Amniotic stem cell (primary cell): ENCODE measurements around the gene LALBA.
"Not testable (repeated sequence)": the region's sequence is repeated elsewhere in the genome, so short reads cannot be mapped to it uniquely, and the experiment has no call there.

ENCODE experiments used
- DNase-seq: peaks from one replicate; lab custom pipeline; 2025; lab: John Stamatoyannopoulos, UW

LALBA gene

DNA sequence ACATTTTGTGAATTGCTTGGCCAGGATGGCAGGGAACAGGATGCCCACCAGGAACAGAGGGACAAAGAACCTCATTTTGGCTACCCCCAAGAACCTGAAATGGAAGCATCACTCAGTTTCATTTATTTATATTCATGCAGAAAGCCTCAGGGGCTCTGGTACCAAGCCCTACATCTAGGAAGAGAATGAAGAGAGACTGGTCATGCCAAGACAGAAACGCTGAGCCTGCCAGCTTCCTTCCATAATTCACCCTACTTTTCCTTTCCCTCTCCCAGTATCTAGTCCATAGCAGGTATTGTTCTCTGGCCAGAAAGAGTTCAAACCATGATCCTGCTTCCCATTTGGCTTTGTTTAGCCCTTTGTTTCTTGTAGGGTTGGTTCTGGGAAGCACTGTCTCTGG, at the start of gene LALBA:
TSS of gene LALBA (minus strand) at position 101 of the 400 bp plus-strand sequence. CDS start at position 75, 26 bp downstream.
- DNase-seq = no peak

DNA sequence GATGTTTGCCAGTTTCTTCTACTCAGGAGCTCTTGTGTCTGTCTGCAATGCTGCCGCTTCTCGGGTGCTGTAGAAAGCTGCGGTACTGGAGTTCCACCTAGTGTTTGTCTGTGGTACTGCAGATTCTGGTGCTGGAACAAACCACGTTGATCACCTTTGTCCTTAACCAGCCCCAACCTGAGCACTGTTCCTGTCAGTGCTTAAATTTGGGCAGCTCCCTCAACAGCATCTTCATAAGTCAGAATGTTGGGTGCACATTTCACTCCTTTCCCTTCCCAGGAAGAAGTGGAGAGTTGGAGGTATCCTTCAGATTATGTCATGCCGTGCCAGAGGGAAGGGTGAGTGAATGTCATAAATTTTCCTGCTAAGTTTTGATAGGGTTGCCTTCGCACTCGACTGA, 48.7 kb upstream of the LALBA start:
- DNase-seq = peak; percentile 58

DNA sequence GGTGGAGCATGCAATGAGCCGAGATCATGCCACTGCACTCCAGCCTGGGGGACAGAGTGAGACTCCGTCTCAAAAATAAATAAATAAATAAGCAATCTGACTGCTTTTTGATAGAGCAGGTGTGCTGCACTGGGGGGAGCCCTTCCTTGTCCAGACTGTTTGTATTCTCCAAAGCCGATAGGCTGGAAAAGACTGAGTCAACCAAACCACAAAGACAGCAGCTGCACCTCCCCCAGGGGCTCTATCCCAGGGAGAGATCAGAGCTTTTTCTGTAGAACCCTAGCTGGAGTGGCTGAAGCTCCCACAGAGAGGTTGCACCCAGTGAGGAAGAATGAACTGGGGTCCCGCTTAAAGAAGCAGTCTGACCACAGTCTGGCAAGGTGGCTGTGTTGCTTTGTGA, 45.8 kb upstream of the LALBA start:
- no peak for DNase-seq

DNA sequence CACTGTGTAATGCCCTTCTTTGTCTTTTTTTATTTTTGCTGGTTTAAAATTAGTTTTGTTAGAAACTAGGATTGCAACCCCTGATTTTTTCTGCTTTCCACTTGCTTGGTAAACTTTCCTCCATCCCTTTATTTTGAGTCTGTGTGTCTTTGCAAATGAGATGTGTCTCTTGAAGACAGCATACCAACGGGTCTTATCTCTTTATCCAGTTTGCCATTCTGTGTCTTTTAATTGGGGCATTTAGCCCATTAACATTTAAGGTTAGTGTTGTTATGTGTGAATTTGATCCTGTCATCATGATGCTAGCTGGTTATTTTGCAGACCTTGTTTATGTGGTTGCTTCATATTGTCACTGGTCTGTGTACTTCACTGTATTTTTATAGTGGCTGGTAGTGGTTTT, 43.5 kb upstream of the LALBA start:
- no peak for DNase-seq

DNA sequence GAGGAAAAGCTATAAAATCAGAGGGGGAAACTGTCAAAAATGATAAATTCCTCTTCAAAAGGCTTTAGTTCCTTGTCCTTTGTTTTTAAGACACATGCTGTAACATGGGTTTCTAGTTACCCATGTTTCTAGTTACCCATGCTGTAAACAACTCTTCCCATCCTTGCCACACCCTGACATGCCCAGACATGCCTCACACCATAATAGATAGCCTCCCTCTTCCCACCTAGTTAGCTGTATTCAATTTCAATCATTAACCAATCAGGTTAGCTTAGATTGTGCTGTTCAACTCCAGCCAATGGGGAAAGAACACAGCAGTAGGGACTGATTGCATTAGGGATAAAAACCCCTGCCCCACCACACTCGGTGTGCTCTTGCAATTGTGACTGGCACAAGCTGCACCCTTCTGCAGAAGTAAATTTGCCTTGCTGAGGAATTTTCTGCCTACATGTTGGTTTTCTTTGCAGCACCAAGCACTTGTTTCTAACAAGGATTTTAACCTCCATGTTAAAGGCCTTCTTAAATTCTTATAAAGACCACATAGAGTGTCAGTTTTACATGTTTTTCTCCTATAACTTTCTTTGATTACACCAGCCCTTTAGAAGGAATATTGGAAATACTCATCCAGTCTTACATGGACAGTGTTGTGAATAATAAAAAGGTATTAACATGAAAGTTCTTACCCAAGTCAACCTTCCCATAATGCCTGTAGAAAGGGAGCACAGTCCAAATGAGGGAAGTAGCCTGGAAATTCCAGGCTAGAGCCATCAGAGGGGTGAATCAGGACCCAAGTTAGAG, 32.5 kb upstream of the LALBA start:
- no peak for DNase-seq

DNA sequence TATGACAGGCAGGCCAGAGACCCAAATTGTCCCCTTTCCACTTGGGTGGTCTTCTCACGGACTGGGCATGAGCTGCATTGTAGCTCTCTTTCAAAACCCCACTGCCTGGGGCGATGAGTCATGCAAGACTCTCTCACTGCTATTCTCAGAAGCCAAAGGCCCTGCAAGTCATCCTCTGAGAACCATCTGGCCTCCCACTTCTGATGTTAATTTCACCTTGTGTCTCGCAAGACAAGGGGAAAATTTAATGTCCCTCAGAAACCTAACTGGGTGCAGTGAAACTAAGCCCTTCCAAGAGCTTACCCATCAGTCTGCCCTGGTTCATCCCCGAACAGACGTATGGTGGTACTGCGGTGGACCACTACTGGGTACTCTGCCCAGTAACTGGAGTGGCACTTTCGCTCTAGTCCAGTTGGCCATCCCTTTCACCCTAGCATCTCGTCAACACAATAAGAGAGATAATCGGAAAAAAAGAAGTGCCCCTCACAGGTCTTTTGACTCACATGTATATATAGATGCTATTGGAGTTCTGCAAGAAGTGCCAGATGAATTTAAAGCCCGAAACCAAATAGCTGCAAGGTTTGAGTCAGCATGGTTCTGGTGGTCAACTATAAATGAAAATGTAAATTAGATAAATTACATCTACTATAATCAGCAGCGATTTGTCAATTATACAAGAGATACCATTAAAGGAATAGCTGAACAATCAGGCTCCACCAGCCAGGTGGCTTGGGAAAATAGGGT, 31.3 kb upstream of the LALBA start:
- DNase-seq = no peak

DNA sequence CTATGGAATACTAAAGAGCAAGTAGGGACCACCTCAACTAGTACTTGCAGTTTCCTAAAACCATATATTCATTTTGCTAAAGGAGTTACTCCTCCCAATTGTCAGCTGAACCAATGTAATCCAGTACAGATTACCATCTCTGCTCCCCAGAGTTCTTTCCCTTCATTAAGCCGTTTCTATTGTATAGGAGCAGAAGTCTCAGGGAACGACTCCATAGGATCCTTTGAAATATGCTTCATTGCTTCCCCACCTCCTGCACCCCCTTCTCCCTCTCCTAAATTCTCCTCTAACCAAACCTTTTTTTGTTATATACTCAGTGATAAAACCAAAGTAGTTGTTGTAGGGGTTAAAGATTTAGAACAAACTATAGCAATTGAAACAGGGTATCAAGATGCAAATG, 30.7 kb upstream of the LALBA start:
- DNase-seq = no peak

DNA sequence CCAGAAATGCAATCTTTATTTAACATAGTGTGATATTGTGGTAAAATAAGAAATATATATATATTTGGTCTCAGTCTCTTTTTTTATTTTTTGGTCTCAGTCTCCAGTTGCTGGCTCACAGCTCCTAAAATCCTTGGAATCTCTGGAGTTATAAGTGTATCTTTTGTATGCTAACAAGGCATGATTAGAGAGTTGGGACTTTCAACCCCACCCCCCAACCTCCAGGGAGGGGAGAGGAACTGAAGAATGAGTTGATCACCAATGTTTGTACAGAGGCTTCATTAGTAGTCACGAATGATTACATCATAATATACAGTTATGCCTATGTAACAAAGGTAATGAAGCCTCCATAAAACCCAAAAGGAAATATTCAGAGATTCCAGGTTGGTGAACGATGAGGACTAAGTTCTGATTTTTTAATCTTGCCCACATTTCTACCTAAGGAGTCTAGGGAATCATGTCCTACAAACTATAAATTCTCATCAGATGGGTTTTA, 22.8 kb upstream of the LALBA start:
- DNase-seq = no peak

DNA sequence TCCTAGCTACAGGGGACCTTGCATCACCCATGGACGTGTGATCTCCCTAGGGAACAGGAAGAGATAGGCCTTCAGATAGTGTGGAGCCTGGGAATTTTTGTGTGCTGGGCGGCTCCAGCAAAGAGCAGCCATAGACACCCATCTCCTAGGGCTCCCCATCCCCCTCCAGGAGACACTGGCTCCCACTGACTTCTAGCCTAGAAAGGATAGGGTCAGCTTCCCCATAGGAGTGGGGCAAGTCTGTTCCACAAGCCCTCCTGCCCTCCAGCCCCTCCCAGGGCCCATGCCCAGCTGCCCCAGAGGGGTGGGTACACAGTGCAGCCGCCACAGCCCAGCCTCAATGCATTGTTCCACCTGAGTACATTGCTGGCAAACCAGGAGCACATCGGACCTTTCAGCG, 16.5 kb upstream of the LALBA start:
- DNase-seq = no peak

DNA sequence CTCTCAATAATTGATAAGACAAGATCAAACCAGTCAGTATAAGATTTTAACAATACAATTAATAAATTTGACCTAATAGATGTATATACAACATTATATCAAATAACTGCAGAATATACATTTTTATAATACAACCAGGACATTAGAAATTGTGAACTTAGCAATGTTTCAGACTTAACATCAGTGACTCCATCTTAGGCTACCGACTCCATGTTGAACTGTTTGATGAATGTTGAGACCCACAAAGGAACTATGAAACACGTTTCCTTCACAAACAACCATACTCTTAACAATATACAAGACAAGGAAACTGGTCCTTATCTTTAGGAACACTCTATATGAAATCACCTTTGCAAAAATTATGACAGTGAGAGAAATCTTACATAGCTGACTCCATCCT, 13.9 kb upstream of the LALBA start:
- DNase-seq = no peak

DNA sequence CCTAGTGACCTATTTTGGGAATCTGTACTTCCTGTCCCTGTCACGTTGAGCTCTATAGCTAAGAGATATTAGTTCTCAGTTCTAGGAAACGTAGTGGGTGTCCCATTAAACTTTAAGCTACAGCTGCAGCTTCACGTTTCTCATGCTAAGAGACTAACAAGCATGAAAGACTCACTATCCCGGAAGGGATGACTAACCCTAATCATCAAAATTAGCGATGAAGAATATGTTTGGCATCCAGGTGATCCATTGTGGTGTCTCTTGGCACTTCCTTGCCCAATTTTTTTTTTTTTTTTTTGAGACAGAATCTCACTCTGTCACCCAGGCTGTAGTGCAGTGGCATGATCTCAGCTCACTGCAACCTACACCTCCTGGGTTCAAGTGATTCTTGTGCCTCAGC, 11.0 kb upstream of the LALBA start:
- DNase-seq = no peak

DNA sequence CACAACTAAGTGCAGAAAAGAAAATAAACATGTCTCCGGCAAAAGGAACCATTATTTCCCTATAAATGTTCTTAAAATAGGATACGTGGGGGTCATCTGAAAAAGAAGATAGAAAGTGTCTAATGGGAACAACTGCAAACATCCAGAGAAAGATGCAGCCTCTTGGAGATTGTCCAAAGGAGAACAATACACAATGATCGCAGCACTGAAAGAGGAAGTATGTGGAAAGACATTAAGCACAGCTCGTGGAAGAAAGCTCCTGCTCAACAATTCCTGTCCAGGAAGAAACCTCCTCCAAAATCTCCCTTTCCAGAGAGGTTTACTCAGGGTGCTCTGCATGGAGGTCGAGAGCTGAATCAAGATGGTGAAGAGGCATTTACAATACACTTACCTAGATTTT, 2.5 kb upstream of the LALBA start:
- DNase-seq = no peak

DNA sequence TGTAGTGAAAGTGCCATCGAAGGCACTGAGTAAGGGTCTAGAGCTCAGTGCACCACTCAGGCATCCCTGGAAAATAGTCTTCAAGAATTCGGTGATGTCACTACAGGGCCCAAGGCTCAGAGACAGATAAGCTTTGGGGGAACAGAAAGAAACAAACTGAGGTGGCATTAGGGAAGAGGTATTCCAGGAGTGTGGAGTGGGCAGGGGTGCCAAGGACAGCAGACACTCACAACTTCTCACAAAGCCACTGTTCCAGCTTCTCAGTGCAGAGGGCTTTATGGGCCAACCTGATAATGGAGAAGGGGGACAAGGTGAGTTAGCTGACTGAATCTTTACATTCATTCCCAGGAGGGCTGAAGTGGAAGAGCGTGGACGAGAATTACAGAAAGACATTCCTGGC, 2.1 kb downstream of the LALBA start:
- DNase-seq = no peak

DNA sequence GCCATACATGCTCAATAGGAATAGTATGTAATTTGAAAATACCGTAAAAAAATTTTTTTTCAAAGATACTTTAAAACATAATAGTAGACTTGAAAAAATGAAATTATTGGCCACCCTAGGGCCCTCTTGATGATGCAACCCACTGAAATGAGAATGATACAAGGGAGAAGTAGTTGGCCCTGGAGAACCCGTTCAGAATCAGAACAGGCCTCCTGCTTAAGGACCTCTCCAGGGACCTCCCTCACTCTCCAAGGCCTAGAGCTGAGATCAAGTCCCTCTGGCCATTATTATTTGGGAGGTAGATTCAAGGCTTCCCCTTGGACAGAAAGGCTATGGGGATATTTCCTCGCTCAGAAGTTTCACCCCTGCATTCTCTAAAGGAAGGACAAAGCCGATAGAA, 11.9 kb downstream of the LALBA start:
- DNase-seq = no peak

DNA sequence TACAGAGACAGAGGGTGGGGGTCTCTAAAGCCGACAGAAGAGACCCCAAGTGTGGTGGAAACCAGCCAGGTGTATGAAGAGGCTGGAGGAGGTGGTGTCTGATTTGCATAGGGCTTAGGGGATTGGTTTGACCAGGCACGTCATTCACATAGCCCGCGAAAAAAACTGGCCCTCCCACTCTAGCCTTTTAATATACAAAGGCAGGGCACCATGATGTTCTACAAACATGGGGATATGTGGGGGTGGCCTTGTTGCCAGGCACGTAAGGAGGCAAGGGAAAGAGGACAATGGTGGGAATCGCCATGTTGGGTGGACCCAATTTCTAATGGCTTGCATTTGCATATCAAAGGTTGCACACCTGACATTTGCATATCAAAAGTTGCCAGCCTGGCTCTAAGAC, 13.2 kb downstream of the LALBA start:
- DNase-seq = no peak

DNA sequence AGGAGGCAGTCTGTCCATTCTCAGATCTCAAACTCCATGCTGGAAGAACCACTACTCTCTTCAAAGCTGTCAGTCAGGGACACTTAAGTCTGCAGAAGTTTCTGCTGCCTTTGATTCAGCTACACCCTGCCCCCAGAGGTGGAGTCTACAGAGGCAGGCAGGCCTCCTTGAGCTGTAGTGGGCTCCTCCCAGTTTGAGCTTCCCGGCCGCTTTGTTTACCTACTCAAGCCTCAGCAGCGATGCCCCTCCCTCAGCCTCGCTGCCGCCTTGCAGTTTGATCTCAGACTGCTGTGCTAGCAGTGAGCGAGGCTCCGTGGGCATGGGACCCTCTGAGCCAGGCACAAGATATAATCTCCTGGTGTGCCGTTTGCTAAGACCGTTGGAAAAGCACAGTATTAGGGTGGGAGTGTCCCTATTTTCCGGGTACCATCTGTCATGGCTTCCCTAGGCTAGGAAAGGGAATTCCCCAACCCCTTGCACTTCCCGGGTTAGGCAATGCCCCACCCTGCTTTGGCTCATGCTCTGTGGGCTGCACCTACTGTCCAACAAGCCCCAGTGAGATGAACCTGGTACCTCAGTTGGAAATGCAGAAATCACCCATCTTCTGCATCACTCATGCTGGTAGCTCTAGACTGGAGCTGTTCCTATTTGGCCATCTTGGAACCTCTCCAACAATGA, 16.0 kb downstream of the LALBA start:
- not testable (repeated sequence) for DNase-seq

DNA sequence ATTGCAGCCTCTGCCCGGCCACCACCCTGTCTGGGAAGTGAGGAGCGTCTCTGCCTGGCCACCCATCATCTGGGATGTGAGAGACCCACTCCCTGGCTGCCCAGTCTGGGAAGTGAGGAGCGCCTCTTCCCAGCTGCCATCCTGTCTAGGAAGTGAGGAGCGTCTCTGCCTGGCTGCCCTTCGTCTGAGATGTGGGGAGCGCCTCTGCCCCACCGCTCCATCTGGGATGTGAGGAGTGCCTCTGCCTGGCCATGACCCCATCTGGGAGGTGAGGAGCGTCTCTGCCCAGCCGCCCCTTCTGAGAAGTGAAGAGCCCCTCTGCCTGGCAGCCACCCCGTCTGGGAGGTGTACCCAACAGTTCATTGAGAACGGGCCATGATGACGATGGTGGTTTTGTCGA, 18.2 kb downstream of the LALBA start:
- not testable (repeated sequence) for DNase-seq

DNA sequence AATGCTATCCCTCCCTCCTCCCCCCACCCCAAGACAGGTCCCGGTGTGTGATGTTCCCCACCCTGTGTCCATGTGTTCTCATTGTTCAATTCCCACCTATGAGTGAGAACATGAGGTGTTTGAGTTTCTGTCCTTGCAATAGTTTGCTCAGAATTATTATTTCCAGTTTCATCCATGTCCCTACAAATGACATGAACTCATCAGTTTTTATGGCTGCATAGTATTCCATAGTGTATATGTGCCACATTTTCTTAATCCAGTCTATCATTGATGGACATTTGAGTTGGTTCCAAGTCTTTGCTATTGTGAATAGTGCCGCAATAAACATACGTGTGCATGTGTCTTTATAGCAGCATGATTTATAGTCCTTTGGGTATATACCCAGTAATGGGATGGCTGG, 22.8 kb downstream of the LALBA start:
- not testable (repeated sequence) for DNase-seq

DNA sequence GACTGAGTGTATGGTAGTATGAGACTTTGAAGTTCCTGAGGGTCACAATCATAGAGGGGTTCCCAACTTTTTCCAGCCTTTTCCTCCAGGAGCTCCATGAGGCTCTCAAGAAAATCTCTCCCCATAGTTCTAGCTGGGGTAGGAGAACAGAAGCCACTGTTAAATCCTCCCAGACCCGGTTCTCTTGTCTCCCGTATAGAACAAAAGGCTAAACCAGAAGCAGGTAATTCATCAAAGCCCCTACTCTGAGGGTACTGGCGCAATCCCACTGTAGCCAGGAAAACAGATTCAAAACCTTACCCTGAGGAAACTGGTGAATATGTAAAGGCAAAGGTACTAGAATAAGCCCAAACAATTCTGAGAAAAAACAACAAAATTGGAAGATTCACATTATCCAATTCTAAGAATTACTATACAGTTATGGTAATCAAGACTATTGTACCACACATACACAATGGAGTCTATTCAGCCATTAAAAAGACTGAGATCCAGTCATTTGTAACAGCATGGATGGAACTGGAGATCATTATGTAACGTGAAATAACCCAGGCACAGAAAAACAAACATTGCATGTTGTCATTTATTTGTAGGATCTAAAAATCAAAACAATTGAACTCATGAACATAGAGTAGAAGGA, 23.9 kb downstream of the LALBA start:
- no peak for DNase-seq

DNA sequence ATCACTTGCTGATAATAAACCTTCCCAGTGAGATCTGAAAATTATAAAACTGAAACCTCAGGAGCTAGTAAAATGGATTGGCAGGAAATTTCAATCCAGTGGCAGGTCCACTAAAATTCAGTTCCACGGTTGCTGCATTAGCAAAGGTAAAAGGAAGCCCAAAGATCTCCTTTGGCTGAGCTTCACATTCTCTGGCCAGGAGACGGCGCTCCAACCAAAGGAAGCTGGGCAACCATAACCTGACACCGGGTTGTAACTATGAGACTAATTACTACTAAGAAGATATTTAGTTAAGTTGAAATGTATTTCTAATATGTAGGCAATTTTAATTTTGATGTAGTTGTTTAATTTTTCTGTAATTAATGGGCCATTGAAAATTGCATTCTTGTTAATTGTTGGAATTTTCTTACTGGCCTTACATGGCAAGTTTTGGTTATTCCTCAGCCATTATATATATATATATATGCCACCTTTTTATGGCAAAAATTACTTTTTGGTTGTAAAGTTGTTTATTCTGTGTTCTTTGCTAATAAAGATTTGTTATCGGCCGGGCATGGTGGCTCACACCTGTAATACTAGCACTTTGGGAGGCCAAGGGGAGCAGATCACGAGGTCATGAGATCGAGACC, 27.4 kb downstream of the LALBA start:
- no peak for DNase-seq

DNA sequence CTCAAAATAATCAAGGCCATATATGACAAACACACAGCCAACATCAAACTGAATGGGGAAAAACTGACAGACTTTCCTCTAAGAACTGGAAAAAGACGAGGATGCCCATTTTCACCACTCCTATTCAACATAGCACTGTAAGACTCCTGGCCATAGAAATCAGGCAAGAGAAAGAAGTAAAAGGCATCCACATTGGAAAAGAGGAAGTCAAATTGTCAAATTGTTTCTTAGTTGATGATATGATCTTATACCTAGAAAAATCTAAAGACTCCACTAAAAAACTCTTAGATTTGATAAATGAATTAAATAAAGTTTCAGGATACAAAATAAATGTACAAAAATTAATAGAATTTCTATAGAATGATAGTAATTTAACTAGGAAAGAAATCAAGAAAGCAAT, 33.2 kb downstream of the LALBA start:
- DNase-seq = no peak

DNA sequence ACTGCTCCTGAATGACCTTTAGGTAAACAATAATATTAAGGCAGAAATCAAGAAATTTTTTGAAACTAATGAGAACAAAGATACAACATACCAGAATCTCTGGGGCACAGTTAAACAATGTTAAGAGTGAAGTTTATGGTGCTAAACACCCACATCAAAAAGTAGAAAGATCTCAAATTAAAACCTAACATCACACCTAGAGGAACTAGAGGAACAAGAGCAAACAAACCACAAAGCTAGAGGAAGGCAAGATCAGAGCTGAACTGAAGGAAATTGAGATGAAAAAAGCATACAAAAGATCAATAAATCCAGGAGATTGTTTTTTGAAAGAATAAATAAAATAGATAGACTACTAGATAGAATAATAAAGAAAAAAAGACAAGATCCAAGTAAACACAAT, 37.2 kb downstream of the LALBA start:
- DNase-seq = no peak
